AG10803 (cell line): ENCODE results near the gene DENND4C.

Source experiments
- DNase-seq: peaks from one replicate; pipeline ENCODE4 v3.0.0; 2010; ENCODE audit warnings: low read depth
- H3K4me3 ChIP-seq: 2 replicates; pipeline ENCODE4 v1.5.1; 2011; ENCODE audit warnings: mild to moderate bottlenecking, low read length, control low read depth
- TF ChIP-seq, protein P1 (sequence below): conservative IDR thresholded peaks from 2 replicates; pipeline ENCODE4 v1.5.1; 2011; ENCODE audit warnings: mild to moderate bottlenecking, low read length, control low read depth, inconsistent platforms

DENND4C gene

DNA sequence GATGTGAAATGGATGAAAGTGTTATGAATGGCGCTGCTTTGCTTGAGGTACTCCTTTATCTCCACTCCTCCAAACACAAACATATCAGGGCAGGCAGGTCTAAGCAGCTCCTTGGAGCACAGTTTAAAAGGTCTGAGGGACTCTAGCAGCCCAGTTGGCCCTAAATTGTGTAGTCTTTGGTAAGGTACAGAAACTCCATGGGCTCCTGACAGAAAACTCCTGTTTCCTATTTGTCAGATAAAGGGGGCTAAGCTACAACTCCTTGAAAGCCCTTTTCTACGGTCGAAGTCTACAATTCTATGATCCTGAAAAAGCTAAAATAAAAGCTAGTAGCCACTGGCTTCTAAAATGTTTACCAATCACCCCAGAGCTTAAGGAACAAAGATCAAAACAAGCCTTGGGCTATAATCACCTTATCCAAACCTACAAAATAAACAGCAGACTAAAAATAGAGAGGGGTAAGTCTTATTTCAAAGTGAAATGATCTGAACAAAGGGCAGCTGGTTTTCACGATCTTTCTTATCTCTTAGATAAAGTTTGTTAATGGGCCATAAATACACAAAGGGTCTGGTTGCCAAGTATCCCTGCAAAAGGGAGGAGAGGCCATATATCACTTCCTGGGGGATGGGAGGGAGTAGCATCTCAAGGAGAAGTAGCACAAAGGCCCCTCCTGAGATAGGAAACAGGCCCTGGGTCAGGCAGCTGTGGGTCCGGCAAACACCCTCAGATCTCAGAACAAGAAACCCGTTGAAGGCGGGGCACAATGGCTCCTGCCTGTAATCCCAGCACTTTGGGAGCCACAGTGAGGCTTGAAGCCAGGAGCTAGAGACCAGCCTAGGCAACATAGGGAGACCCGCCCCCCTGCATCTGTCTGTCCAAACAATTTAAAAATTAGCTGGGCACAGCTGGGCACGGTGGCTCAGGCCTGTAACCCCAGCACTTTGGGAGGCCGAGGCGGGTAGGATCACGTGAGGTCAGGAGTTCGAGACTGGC is 28.3 kb upstream of the DENND4C start:
- no peak overlapping the region for H3K4me3 ChIP-seq
- TF ChIP-seq, protein P1, sequence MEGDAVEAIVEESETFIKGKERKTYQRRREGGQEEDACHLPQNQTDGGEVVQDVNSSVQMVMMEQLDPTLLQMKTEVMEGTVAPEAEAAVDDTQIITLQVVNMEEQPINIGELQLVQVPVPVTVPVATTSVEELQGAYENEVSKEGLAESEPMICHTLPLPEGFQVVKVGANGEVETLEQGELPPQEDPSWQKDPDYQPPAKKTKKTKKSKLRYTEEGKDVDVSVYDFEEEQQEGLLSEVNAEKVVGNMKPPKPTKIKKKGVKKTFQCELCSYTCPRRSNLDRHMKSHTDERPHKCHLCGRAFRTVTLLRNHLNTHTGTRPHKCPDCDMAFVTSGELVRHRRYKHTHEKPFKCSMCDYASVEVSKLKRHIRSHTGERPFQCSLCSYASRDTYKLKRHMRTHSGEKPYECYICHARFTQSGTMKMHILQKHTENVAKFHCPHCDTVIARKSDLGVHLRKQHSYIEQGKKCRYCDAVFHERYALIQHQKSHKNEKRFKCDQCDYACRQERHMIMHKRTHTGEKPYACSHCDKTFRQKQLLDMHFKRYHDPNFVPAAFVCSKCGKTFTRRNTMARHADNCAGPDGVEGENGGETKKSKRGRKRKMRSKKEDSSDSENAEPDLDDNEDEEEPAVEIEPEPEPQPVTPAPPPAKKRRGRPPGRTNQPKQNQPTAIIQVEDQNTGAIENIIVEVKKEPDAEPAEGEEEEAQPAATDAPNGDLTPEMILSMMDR, result no peak
- DNase-seq, result no peak

DNA sequence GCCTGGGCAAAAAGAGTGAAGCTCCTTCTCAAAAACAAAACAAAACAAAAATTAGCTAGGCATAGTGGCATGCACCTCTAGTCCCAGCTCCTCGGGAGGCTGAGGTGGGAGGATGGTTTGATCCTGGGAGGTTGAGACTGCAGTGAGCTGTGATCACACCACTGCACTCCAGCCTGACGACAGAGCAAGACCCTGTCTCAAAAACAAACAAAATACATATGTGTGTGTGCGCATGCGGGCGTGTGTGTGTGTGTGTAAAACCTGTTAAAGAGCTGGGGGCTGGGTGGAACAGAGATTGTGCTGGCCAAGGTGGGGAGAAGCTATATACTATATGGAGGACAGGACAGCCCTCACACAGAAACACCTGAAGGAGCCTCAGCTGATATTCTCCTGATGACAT is 27.4 kb upstream of the DENND4C start:
- no peak for DNase-seq
- TF ChIP-seq, protein P1, result no peak
- no peak overlapping the region for H3K4me3 ChIP-seq

DNA sequence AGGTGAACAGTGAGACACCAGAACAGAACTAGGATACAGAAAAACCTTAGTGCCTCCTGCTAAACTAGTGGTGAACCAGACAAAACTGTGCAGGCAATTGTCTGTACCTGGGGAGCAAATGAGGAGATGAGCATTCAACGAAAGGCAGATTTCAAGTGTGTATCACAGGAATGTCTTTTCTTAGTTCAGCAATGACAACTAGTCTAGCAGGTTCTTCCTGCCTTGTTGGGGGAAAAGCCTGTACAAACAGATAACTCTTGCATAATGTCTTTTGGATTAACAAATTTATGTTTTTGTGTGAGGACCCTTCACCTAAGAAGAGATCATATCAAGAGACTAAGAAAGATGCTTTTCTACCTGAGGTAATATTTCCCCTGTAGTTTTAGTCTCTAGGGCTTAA is 21.8 kb upstream of the DENND4C start:
- H3K4me3 ChIP-seq, result no peak overlapping the region
- DNase-seq, result no peak
- TF ChIP-seq, protein P1, result no peak

GRCh38 chr9:19209188-19209587 is 21.3 kb upstream of the DENND4C start:
- DNase-seq, result no peak

DNA sequence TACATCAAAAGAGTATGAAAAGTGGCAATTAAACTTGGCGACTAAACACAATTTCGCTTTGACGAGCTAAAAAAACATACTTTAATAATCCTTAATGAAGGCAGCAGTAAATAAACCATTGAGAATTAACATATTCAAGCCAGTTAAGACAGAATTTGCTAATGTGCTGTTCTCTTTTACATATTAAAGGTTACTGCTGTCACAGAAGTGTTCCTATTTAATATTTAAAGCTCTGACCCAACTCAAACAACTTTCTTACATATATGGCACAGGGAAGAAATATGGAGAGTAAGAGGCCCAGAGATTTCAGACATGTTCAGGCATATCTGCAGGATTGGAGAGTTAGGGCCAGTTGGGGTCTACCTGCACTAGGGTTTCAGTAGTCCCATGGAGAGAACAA is 16.7 kb upstream of the DENND4C start:
- TF ChIP-seq, protein P1, result no peak
- DNase-seq, result no peak
- H3K4me3 ChIP-seq, result no peak overlapping the region

More at GRCh38 chr9:19209188-19209587, 21.3 kb upstream of the DENND4C start:
- no peak overlapping the region for H3K4me3 ChIP-seq
- TF ChIP-seq, protein P1, result no peak

GRCh38 chr9:19216466-19216865 is 14.0 kb upstream of the DENND4C start:
- TF ChIP-seq, protein P1, result no peak
- H3K4me3 ChIP-seq, result no peak overlapping the region
- DNase-seq, result no peak

DNA sequence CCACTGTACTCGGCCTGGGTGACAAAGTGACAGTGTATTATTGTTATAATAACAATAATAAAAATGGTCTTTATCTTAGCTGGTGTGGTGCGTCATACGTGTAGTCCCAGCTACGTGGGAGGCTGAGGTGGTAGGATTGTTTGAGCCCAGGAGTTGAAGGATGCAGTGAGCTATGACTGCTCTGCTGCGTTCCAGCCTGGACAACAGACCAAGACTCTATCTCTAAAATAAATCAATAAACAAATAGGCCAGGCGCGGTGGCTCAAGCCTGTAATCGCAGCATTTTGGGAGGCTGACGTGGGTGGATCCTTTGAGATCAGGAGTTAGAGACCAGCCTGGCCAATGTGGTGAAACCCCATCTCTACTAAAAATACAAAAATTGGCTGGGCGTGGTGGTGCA is 9.2 kb upstream of the DENND4C start:
- no peak for DNase-seq
- no peak overlapping the region for H3K4me3 ChIP-seq
- TF ChIP-seq, protein P1, result no peak
